ENCODE data around the gene ZNF865.

GRCh38 chr19:55602104-55603001 lies 3.1 kb upstream of the ZNF865 start:
- TF ChIP-seq CTCF (IDR thresholded peaks at IDR 0.05 in 8 of 11, conservative IDR thresholded peaks at IDR 0.05 in 3 of 11) (no peak), POLR2AphosphoS5 (IDR thresholded peaks at IDR 0.05) (no peak)
